Peyer's patch (tissue), 4 donors: ENCODE measurements around the gene PLCXD1.

Experiments
- POLR2A ChIP-seq, 2 donors: fragments of 450-650 bp; IDR thresholded peaks; one replicate each; pipeline ENCODE4 v1.5.1; 2017; ENCODE audit warnings: antibody characterized with exemption in 2 of 2, mild to moderate bottlenecking in 2 of 2, moderate library complexity in 2 of 2
- TF ChIP-seq, protein P1 (sequence below), 6 experiments: fragments of 450-650 bp in 4 of 6; fragments of 200-600 bp in 2 of 6; sonication (generic) in 1 of 6; IDR thresholded peaks; one replicate each; pipeline ENCODE4 v1.5.1; 2017 to 2019; ENCODE audit warnings: antibody characterized with exemption in 6 of 6, mild to moderate bottlenecking in 3 of 6, moderate library complexity in 1 of 6

- no peak for TF ChIP-seq POLR2A (IDR thresholded peaks at IDR 0.05)
- TF ChIP-seq, protein P1, sequence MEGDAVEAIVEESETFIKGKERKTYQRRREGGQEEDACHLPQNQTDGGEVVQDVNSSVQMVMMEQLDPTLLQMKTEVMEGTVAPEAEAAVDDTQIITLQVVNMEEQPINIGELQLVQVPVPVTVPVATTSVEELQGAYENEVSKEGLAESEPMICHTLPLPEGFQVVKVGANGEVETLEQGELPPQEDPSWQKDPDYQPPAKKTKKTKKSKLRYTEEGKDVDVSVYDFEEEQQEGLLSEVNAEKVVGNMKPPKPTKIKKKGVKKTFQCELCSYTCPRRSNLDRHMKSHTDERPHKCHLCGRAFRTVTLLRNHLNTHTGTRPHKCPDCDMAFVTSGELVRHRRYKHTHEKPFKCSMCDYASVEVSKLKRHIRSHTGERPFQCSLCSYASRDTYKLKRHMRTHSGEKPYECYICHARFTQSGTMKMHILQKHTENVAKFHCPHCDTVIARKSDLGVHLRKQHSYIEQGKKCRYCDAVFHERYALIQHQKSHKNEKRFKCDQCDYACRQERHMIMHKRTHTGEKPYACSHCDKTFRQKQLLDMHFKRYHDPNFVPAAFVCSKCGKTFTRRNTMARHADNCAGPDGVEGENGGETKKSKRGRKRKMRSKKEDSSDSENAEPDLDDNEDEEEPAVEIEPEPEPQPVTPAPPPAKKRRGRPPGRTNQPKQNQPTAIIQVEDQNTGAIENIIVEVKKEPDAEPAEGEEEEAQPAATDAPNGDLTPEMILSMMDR (IDR thresholded peaks at IDR 0.05): no peak
Observed at GRCh38 chrX:337331-337831, 56.2 kb downstream of the PLCXD1 start.
